IMR-90 (cell line): ENCODE measurements around the gene MAP7.

Experiments
- FOS ChIP-seq: fragments of 150-350 bp; IDR thresholded peaks from 2 replicates; pipeline ENCODE4 v1.6.1; 2016; ENCODE audit warnings: low read depth, low read length
- MAFK ChIP-seq: IDR thresholded peaks from 2 replicates; pipeline ENCODE4 v1.6.1; 2012; ENCODE audit warnings: low read depth, low read length, improper control_type of control experiment
- NFE2L2 ChIP-seq: fragments of 150-350 bp; IDR thresholded peaks from 2 replicates; pipeline ENCODE4 v1.6.1; 2016; ENCODE audit warnings: low read depth, mild to moderate bottlenecking, low read length
- POLR2A ChIP-seq: IDR thresholded peaks from 2 replicates; pipeline ENCODE4 v1.6.1; 2012; ENCODE audit warnings: mild to moderate bottlenecking, low read depth, low read length
- RFX5 ChIP-seq: IDR thresholded peaks from 2 replicates; pipeline ENCODE4 v1.8.0; 2012; ENCODE audit warnings: low read depth, mild to moderate bottlenecking, low read length, moderate library complexity
- SMC3 ChIP-seq: fragments of 150-350 bp; IDR thresholded peaks from 2 replicates; pipeline ENCODE4 v1.6.1; 2016; ENCODE audit warnings: low read depth, mild to moderate bottlenecking, antibody characterized with exemption, low read length, moderate library complexity
- TF ChIP-seq, protein P1 (sequence below): conservative IDR thresholded peaks from 2 replicates; pipeline ENCODE4 v1.5.1; 2012; ENCODE audit warnings: mild to moderate bottlenecking, low read depth, low read length, improper control_type of control experiment
- TF ChIP-seq, protein P2 (sequence below): fragments of 150-350 bp; IDR thresholded peaks from 2 replicates; pipeline ENCODE4 v1.6.1; 2017; ENCODE audit warnings: mild to moderate bottlenecking, antibody characterized with exemption, low read length, low read depth
- TF ChIP-seq, protein P3 (sequence below): fragments of 150-350 bp; IDR thresholded peaks from 2 replicates; pipeline ENCODE4 v1.6.1; 2016; ENCODE audit warnings: low read depth, mild to moderate bottlenecking, low read length, moderate library complexity, borderline replicate concordance

DNA sequence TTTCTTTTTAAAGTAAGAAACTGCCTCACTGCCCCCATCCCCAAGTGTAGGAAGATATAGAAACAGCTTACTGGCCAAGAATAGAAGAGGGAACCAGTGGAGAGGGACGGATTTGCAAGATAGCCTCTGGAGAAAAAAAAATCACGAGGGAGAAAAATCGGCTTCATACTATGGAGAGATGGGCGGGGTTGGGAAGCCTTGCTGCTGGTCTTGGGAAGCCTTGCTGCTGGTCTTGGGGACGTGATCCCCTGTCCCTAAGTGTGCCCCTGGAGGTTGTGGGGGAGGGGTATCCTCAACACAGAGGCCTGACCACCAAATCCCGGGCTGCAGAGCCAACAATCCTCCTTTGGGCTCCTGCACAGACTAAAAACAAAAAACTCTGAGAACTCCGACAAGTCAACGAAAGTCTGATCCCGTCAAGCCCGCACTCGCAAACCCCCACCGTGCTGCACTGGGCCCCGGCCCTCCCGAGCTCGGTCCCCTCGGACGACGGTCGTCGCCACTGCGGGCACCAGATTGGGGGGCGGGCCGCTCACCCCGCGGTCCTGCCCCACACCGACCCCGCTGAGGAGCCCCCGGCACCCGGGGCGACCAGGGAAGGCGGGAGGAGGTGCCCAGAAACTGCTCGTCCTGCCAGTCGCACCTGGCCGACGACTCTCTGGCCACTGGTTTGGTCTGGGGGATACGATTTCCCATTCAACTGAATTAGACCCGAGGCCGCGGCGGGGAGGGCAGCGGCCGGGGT is 750 bp downstream of the MAP7 start:
- TF ChIP-seq POLR2A: no peak
- TF ChIP-seq, protein P1, sequence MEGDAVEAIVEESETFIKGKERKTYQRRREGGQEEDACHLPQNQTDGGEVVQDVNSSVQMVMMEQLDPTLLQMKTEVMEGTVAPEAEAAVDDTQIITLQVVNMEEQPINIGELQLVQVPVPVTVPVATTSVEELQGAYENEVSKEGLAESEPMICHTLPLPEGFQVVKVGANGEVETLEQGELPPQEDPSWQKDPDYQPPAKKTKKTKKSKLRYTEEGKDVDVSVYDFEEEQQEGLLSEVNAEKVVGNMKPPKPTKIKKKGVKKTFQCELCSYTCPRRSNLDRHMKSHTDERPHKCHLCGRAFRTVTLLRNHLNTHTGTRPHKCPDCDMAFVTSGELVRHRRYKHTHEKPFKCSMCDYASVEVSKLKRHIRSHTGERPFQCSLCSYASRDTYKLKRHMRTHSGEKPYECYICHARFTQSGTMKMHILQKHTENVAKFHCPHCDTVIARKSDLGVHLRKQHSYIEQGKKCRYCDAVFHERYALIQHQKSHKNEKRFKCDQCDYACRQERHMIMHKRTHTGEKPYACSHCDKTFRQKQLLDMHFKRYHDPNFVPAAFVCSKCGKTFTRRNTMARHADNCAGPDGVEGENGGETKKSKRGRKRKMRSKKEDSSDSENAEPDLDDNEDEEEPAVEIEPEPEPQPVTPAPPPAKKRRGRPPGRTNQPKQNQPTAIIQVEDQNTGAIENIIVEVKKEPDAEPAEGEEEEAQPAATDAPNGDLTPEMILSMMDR: no peak
- TF ChIP-seq, protein P2, sequence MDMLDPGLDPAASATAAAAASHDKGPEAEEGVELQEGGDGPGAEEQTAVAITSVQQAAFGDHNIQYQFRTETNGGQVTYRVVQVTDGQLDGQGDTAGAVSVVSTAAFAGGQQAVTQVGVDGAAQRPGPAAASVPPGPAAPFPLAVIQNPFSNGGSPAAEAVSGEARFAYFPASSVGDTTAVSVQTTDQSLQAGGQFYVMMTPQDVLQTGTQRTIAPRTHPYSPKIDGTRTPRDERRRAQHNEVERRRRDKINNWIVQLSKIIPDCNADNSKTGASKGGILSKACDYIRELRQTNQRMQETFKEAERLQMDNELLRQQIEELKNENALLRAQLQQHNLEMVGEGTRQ: no peak
- TF ChIP-seq RFX5: no peak
- TF ChIP-seq, protein P3, sequence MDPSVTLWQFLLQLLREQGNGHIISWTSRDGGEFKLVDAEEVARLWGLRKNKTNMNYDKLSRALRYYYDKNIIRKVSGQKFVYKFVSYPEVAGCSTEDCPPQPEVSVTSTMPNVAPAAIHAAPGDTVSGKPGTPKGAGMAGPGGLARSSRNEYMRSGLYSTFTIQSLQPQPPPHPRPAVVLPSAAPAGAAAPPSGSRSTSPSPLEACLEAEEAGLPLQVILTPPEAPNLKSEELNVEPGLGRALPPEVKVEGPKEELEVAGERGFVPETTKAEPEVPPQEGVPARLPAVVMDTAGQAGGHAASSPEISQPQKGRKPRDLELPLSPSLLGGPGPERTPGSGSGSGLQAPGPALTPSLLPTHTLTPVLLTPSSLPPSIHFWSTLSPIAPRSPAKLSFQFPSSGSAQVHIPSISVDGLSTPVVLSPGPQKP: no peak
- TF ChIP-seq SMC3: no peak
- no peak for TF ChIP-seq MAFK
- no peak for TF ChIP-seq FOS
- TF ChIP-seq NFE2L2: no peak
